Stimulated activated CD4-positive, alpha-beta T cell treated with anti-CD3 and anti-CD28 coated beads, TNF-alpha, amount 100 ng/mL, for 4 hours (primary cell): ENCODE results near the gene DGKD.

Source experiments
- DNase-seq, 3 experiments: peaks; one replicate each; pipeline ENCODE4 v3.0.0-alpha.2; 2020; ENCODE audit warnings: low read depth in 3 of 3

Gene DGKD

GRCh38 chr2:233495503-233496496 is 141.5 kb downstream of the DGKD start:
- DNase-seq: no peak

GRCh38 chr2:233497692-233498091 is 143.4 kb downstream of the DGKD start:
- no peak for DNase-seq

GRCh38 chr2:233498126-233498525 is 143.8 kb downstream of the DGKD start:
- no peak for DNase-seq

- DNase-seq: no peak
Observed at GRCh38 chr2:233499928-233500327, 145.6 kb downstream of the DGKD start.

GRCh38 chr2:233501198-233502076 is 147.1 kb downstream of the DGKD start:
- no peak for DNase-seq

GRCh38 chr2:233503481-233503880 is 149.2 kb downstream of the DGKD start:
- no peak for DNase-seq

GRCh38 chr2:233503947-233504637 is 149.8 kb downstream of the DGKD start:
- no peak for DNase-seq

- no peak for DNase-seq
Observed at GRCh38 chr2:233513953-233514655, 159.8 kb downstream of the DGKD start.

GRCh38 chr2:233519787-233520611 is 165.7 kb downstream of the DGKD start:
- no peak for DNase-seq
